ENCODE results near the gene FAF1.

FAF1 gene

DNA sequence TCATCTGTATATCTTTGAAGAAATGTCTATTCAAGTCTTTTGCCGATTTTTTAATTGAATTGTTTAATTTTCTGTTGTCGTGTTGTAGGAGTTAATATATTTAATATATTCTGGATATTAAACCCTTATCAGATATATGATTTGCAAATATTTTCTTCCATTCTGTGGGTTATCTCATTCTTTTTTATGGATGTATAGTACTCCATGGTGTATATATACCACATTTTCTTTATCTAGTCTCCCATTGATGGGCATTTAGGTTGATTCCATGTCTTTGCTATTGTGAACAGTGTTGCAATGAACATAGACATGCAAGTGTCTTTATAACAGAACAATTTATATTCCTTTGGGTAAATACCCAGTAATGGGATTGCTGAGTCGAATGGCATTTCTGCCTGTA is 436.5 kb downstream of the FAF1 start:
- DNase-seq (ENCODE audit: extremely low read depth, low read depth), result no peak
- TF ChIP-seq, protein P1, sequence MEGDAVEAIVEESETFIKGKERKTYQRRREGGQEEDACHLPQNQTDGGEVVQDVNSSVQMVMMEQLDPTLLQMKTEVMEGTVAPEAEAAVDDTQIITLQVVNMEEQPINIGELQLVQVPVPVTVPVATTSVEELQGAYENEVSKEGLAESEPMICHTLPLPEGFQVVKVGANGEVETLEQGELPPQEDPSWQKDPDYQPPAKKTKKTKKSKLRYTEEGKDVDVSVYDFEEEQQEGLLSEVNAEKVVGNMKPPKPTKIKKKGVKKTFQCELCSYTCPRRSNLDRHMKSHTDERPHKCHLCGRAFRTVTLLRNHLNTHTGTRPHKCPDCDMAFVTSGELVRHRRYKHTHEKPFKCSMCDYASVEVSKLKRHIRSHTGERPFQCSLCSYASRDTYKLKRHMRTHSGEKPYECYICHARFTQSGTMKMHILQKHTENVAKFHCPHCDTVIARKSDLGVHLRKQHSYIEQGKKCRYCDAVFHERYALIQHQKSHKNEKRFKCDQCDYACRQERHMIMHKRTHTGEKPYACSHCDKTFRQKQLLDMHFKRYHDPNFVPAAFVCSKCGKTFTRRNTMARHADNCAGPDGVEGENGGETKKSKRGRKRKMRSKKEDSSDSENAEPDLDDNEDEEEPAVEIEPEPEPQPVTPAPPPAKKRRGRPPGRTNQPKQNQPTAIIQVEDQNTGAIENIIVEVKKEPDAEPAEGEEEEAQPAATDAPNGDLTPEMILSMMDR (IDR thresholded peaks at IDR 0.05; ENCODE audit: low read depth, low read length), result no peak

DNA sequence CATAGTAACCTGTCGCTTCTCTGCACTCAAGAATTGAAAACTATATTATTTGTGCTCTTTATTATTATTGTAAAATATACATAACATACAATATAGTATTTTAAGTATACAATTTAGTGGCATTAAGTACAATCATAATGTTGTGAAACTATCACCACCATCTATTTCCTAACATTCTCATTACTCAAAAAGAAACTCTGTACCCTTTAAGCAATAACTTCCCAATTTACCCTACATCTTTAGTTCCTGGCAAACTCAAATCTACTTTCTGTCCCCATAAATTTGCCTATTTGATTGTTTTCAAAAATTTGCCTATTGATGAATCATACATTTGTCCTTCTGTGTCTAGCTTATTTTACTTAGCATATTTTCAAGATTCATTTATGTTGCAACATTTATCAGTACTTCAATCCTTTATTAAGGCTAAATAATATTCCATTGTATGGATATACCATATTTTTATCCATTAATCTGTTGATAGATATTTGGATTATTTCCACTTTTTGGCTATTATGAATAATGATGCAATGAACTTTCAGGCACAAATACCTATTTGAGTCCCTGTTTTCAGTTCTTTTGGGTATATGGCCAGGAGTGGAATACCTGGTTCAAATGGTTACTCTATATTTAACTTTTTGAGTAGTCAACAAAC is 437.2 kb downstream of the FAF1 start:
- TF ChIP-seq, protein P1 (IDR thresholded peaks at IDR 0.05; ENCODE audit: low read depth, low read length), result no peak
- no peak for DNase-seq (ENCODE audit: extremely low read depth, low read depth)

DNA sequence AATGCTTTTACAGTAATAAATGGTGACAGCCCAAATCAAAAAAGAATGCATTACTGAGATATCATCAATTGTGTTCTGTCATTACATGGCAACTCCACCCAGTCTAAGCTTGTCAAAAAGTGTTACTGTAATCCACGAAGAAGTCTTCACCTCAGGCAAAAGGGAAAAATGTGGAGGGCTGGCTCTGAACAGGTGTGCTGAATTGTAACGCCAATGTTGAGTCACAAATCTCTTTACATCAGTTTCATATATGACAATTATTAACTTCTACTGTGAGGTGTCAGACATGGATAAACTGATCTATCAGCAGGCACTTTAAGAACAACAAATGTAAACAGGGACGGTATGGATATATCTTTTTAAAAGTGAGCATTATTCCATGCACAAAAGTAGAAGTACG is 438.4 kb downstream of the FAF1 start:
- TF ChIP-seq, protein P1 (IDR thresholded peaks at IDR 0.05; ENCODE audit: low read depth, low read length), result no peak
- DNase-seq (ENCODE audit: extremely low read depth, low read depth), result no peak

DNA sequence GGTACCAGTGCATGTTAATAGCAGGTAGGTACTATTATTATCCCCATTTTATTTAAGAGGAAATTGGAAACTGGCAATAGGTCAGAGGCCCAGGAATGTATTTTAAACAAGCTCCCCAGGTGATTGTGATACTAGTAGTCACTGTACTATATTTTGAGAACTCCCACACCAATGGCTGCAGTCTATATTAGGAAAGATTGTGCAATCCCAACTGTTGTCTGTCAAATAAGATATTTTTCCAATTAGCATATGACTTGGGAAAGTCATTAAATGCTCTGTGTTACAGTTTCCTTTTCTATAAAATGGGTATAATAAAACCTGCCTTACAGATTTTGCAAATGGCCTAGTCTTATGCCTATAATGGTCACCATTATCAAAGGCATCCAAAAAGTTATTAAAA is 442.6 kb downstream of the FAF1 start:
- no peak for DNase-seq (ENCODE audit: extremely low read depth, low read depth)
- TF ChIP-seq, protein P1 (IDR thresholded peaks at IDR 0.05; ENCODE audit: low read depth, low read length), result no peak

DNA sequence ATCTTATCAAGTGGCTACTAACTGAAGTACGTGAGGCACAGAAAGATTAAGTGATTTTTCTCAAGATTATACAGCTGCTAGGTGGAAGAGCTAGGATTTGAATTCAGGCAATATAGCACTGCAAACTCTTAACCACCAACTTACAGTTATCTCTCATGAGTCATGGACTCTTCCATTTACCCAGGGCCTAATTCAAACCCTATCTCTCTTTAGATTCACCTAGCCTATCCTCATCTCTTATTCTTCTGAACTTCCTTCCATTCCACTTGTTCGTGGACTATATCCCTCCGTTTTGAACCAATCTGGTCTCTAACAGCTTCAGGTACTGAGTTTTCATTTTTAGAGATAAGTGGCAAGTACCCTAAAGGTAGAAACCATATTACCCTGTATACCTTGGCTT is 444.0 kb downstream of the FAF1 start:
- TF ChIP-seq, protein P1 (IDR thresholded peaks at IDR 0.05; ENCODE audit: low read depth, low read length), result no peak
- DNase-seq (ENCODE audit: extremely low read depth, low read depth), result no peak

DNA sequence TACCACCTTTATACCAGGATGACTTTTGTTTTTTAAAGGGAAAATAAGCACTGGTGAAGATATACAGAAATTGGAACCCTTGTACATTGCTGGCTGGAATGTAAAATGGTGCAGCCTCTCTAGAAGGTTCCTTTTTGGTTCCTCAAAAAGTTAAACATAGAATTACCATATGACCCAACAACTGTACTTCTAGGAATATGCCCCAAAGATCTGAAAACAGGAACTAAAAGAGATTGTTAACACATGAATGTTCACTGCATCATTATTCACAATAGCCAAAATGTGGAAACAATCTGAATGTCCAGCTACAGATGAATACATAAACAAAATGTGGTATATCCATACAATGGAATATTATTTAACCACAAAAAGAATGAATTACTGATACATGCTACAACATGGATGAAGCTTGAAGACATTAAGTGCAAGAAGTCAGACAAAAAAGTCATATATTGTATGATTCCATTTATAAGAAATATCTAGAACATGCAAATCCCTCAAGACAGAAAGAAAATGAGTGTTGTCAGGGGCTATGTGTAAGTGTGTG is 452.0 kb downstream of the FAF1 start:
- DNase-seq (ENCODE audit: extremely low read depth, low read depth), result no peak
- TF ChIP-seq, protein P1 (IDR thresholded peaks at IDR 0.05; ENCODE audit: low read depth, low read length), result no peak

DNA sequence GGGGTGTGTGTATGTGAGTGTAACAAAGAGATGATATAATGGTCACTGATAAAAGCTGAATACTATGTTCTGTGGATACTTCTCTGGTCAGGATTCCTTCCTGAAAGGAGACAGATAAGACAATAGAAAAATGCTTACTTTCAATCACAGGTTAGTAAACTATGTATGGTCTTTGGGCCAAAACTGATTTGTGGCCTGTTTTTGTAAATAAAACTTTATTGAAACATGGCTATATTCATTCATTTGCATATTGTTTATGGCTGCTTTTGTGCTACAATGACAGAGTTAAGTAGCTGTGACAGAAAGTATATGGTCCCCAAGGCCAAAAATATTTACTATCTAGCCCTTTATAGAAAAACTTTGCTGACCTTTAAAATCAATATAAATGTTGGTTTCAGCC is 454.6 kb downstream of the FAF1 start:
- no peak for DNase-seq (ENCODE audit: extremely low read depth, low read depth)
- TF ChIP-seq, protein P1 (IDR thresholded peaks at IDR 0.05; ENCODE audit: low read depth, low read length), result no peak
